Measurements from ENCODE around the gene PAM. TPM values are rescaled to one million over a fixed set of nuclear protein-coding genes. Genes with fewer than 3 reads are reported as not detected.
A peak's percentile ranks its signal among the peaks of the same experiment; 100 is the strongest.

The PAM gene
- polyA plus RNA-seq, 1 donor (not counting 4 experiments of a cell fraction or from before 2014, with no cell fraction given) = 149 TPM

DNA sequence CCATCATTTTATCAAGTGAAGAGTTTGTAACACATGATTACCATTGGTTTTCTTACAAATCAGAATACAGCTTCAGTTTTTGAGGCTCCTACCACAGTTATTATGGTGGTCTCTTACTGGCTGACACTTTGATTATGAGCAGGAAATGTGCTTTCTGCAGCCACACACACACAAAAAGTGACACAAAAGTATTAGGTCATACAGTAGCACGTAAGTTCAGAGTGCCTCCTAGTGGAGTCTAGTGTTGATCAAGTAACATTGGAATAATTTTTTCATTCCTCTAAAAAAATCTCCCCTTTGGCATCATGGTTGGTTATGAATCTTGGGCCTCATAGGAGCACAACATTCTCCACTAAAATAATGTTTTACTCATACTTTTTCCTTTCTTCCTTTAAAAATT, 37.6 kb downstream of the PAM start:
- Histone ChIP-seq H3K27ac (ENCODE audit: control insufficient read depth, insufficient read depth, low read length) (no peak overlapping the region), H3K4me3 (ENCODE audit: control insufficient read depth in 2 of 3, extremely low read depth in 1 of 3, insufficient read depth in 2 of 3, low read depth in 1 of 3, low read length in 3 of 3) (no peak overlapping the region), H3K9ac (ENCODE audit: control insufficient read depth, extremely low read depth, insufficient read depth, low read length) (no peak overlapping the region), H3K4me1 (ENCODE audit: control insufficient read depth, extremely low read depth, insufficient read depth, low read length) (peaks cover 3% of the 10 kb centered on the region), H3K9me1 (ENCODE audit: control insufficient read depth, extremely low read depth, insufficient read depth, low read length) (peaks cover 3% of the 10 kb centered on the region), H3K36me3 (ENCODE audit: control insufficient read depth in 2 of 2, extremely low read depth in 1 of 2, insufficient read depth in 2 of 2, low read length in 2 of 2) (no peaks in the 10 kb centered on the region), H4K20me1 (ENCODE audit: control insufficient read depth, extremely low read depth, insufficient read depth, low read length) (peaks cover 3% of the 10 kb centered on the region), H2AFZ (ENCODE audit: control insufficient read depth, low read length) (no peak overlapping the region), H3K9me3 (ENCODE audit: control insufficient read depth, low read depth, low read length) (no peaks in the 10 kb centered on the region), H3K79me2 (ENCODE audit: control insufficient read depth, insufficient read depth, low read length) (peaks cover 11% of the 10 kb centered on the region), H3K27me3 (ENCODE audit: control insufficient read depth, extremely low read depth, insufficient read depth, low read length) (no peaks in the 10 kb centered on the region), H3K4me2 (ENCODE audit: control insufficient read depth, extremely low read depth, insufficient read depth, low read depth, low read length) (no peak overlapping the region)
- no peak for TF ChIP-seq EZH2 (IDR thresholded peaks at IDR 0.05; ENCODE audit: low read length)
- TF ChIP-seq, protein P1, sequence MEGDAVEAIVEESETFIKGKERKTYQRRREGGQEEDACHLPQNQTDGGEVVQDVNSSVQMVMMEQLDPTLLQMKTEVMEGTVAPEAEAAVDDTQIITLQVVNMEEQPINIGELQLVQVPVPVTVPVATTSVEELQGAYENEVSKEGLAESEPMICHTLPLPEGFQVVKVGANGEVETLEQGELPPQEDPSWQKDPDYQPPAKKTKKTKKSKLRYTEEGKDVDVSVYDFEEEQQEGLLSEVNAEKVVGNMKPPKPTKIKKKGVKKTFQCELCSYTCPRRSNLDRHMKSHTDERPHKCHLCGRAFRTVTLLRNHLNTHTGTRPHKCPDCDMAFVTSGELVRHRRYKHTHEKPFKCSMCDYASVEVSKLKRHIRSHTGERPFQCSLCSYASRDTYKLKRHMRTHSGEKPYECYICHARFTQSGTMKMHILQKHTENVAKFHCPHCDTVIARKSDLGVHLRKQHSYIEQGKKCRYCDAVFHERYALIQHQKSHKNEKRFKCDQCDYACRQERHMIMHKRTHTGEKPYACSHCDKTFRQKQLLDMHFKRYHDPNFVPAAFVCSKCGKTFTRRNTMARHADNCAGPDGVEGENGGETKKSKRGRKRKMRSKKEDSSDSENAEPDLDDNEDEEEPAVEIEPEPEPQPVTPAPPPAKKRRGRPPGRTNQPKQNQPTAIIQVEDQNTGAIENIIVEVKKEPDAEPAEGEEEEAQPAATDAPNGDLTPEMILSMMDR (optimal IDR thresholded peaks at IDR 0.05 in 1 of 3, IDR thresholded peaks at IDR 0.05 in 1 of 3, conservative IDR thresholded peaks at IDR 0.05 in 1 of 3; ENCODE audit: extremely low read depth in 1 of 3, insufficient read depth in 2 of 3, low read length in 3 of 3) = peak; percentile 26 to 36 (median 32)
- DNase-seq (ENCODE audit: low read depth, low spot score) = no peak
- dilution Hi-C loops (cut with MboI; ENCODE audit: extremely low pct_ligation_motif_present, low sequenced_read_pairs) = no loop called here
- no peak for FAIRE-seq

DNA sequence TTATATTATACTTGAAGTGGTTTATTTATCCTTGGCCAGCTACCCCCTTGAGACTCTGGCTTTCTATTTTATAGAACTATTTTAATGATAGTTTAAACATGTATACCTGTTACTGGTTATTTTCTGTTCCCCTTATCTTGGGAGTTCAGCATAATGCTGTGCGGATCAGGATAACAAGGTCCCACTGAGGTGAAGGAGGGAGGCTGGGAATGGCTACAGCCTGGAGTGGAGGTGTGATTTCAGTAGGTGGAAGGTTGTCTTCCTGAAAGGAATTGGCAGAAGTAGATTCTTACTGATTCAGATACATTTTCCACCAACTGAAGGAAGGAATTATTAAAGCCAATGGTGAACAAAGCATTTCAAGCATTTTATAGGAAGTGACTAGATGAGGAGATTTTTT, 38.9 kb downstream of the PAM start:
- peaks cover 14% of the 10 kb centered on the region for H3K79me2 ChIP-seq (ENCODE audit: control insufficient read depth, insufficient read depth, low read length)
- H3K27ac ChIP-seq (ENCODE audit: control insufficient read depth, insufficient read depth, low read length) = no peak overlapping the region
- no peak overlapping the region for H3K9ac ChIP-seq (ENCODE audit: control insufficient read depth, extremely low read depth, insufficient read depth, low read length)
- no peaks in the 10 kb centered on the region for H3K27me3 ChIP-seq (ENCODE audit: control insufficient read depth, extremely low read depth, insufficient read depth, low read length)
- FAIRE-seq = no peak
- no peaks in the 10 kb centered on the region for H3K9me3 ChIP-seq (ENCODE audit: control insufficient read depth, low read depth, low read length)
- H2AFZ ChIP-seq (ENCODE audit: control insufficient read depth, low read length) = no peak overlapping the region
- dilution Hi-C loops (cut with MboI; ENCODE audit: extremely low pct_ligation_motif_present, low sequenced_read_pairs) = no loop called here
- H4K20me1 ChIP-seq (ENCODE audit: control insufficient read depth, extremely low read depth, insufficient read depth, low read length) = peaks cover 3% of the 10 kb centered on the region
- H3K36me3 ChIP-seq (ENCODE audit: control insufficient read depth in 2 of 2, extremely low read depth in 1 of 2, insufficient read depth in 2 of 2, low read length in 2 of 2) = no peaks in the 10 kb centered on the region
- H3K4me2 ChIP-seq (ENCODE audit: control insufficient read depth, extremely low read depth, insufficient read depth, low read depth, low read length) = no peak overlapping the region
- peaks cover 3% of the 10 kb centered on the region for H3K9me1 ChIP-seq (ENCODE audit: control insufficient read depth, extremely low read depth, insufficient read depth, low read length)
- DNase-seq (ENCODE audit: low read depth, low spot score) = no peak
- TF ChIP-seq, protein P1 (optimal IDR thresholded peaks at IDR 0.05 in 1 of 3, IDR thresholded peaks at IDR 0.05 in 1 of 3, conservative IDR thresholded peaks at IDR 0.05 in 1 of 3; ENCODE audit: extremely low read depth in 1 of 3, insufficient read depth in 2 of 3, low read length in 3 of 3) = no peak
- TF ChIP-seq EZH2 (IDR thresholded peaks at IDR 0.05; ENCODE audit: low read length) = no peak
- H3K4me3 ChIP-seq (ENCODE audit: control insufficient read depth in 2 of 3, extremely low read depth in 1 of 3, insufficient read depth in 2 of 3, low read depth in 1 of 3, low read length in 3 of 3) = no peak overlapping the region
- H3K4me1 ChIP-seq (ENCODE audit: control insufficient read depth, extremely low read depth, insufficient read depth, low read length) = peaks cover 3% of the 10 kb centered on the region
